HEK293T (cell line): ENCODE measurements around the gene SEMA4D.

Source experiments
- CTCF ChIA-PET: fragments of 350-600 bp; formaldehyde crosslinking; extraction: SDS; loops from one replicate; lab custom pipeline; 2021; ENCODE audit warnings: antibody characterized with exemption, inconsistent platforms; lab: Yijun Ruan, JAX
- POLR2A ChIA-PET: fragments of 350-600 bp; formaldehyde crosslinking; extraction: SDS; loops from one replicate; lab custom pipeline; 2020; ENCODE audit warnings: antibody characterized with exemption, inconsistent platforms; lab: Yijun Ruan, JAX
- DNase-seq: peaks from one replicate; pipeline ENCODE4 v3.0.0; 2012; ENCODE audit warnings: mixed read lengths; ENCODE audit errors: extremely low spot score
- ARNT ChIP-seq: fragments of 450-650 bp; IDR thresholded peaks from 2 replicates; pipeline ENCODE4 v1.6.1; 2017; ENCODE audit warnings: mild to moderate bottlenecking
- BHLHE40 ChIP-seq: fragments of 450-650 bp; IDR thresholded peaks from 2 replicates; pipeline ENCODE4 v1.6.1; 2016; ENCODE audit warnings: mild to moderate bottlenecking, moderate library complexity, borderline replicate concordance
- CTBP1 ChIP-seq: fragments of 450-650 bp; IDR thresholded peaks from 2 replicates; pipeline ENCODE4 v1.6.1; 2016; ENCODE audit warnings: borderline replicate concordance
- ELF4 ChIP-seq: fragments of 450-650 bp; IDR thresholded peaks from 2 replicates; pipeline ENCODE4 v1.6.1; 2017; ENCODE audit warnings: antibody characterized with exemption
- FOXA1 ChIP-seq: fragments of 450-650 bp; IDR thresholded peaks from 2 replicates; pipeline ENCODE4 v1.6.1; 2016; ENCODE audit warnings: mild to moderate bottlenecking
- FOXK2 ChIP-seq: fragments of 450-650 bp; IDR thresholded peaks from 2 replicates; pipeline ENCODE4 v1.6.1; 2016; ENCODE audit warnings: mild to moderate bottlenecking
- FOXM1 ChIP-seq: fragments of 450-650 bp; IDR thresholded peaks from 2 replicates; pipeline ENCODE4 v1.6.1; 2017; ENCODE audit warnings: mild to moderate bottlenecking, borderline replicate concordance
- HDGF ChIP-seq: fragments of 450-650 bp; IDR thresholded peaks from 2 replicates; pipeline ENCODE4 v1.6.1; 2017; ENCODE audit warnings: antibody characterized with exemption, borderline replicate concordance
- L3MBTL2 ChIP-seq: fragments of 450-650 bp; conservative IDR thresholded peaks from 2 replicates; pipeline ENCODE4 v1.6.1; 2016; ENCODE audit warnings: mild to moderate bottlenecking
- LEF1 ChIP-seq: fragments of 450-650 bp; IDR thresholded peaks from 2 replicates; pipeline ENCODE4 v1.6.1; 2017; ENCODE audit warnings: mild to moderate bottlenecking, borderline replicate concordance
- NFRKB ChIP-seq: fragments of 450-650 bp; IDR thresholded peaks from 2 replicates; pipeline ENCODE4 v1.6.1; 2016; ENCODE audit warnings: mild to moderate bottlenecking, moderate library complexity
- SP1 ChIP-seq: fragments of 450-650 bp; IDR thresholded peaks from 2 replicates; pipeline ENCODE4 v1.6.1; 2017
- SUZ12 ChIP-seq: fragments of 450-650 bp; IDR thresholded peaks from 2 replicates; pipeline ENCODE4 v1.6.1; 2016; ENCODE audit warnings: mild to moderate bottlenecking
- TARDBP ChIP-seq: fragments of 450-650 bp; IDR thresholded peaks from 2 replicates; pipeline ENCODE4 v1.6.1; 2016
- ZNF384 ChIP-seq: fragments of 450-650 bp; IDR thresholded peaks from 2 replicates; pipeline ENCODE4 v1.6.1; 2016
- TF ChIP-seq, protein P1 (sequence below): fragments of 450-650 bp; IDR thresholded peaks from 2 replicates; pipeline ENCODE4 v1.6.1; 2016

The SEMA4D gene

DNA sequence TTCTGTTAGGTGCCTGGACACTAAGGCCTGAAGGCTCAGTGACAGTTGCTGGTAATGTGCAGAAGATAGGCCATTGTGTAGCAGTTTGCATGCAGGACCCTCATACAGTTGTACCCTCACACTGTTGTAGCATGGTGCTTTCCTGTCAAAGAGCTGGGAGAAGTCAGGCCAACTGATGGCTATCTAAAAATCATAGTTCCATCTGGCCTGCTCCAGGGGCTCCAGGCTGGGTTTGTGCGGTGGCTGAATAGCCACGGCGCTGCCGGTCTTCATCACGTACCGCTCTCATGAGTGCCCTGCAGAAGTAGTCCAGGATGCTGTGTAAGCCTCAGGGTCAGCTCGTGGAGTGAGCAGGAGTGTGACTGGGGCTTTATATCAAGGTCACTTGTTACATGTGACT lies 167.4 kb downstream of the SEMA4D start:
- CTCF ChIA-PET: no interaction called here
- DNase-seq: no peak
- POLR2A ChIA-PET: interaction anchor here (0.7 kb wide), 1 partner anchor 12 kb away, joined by 3 read pairs; the partner anchor contains the start of gene SECISBP2
- no peak for TF ChIP-seq L3MBTL2
- no peak for TF ChIP-seq FOXK2
- no peak for TF ChIP-seq ELF4
- no peak for TF ChIP-seq ARNT

- ChIA-PET POLR2A (no interaction called here), CTCF (no interaction called here)
- DNase-seq: no peak
- TF ChIP-seq CTBP1: no peak
- TF ChIP-seq TARDBP: no peak
- TF ChIP-seq FOXM1: no peak
- no peak for TF ChIP-seq NFRKB
- no peak for TF ChIP-seq ZNF384
- no peak for TF ChIP-seq HDGF
- no peak for TF ChIP-seq ELF4
- TF ChIP-seq LEF1: no peak
- TF ChIP-seq, protein P1, sequence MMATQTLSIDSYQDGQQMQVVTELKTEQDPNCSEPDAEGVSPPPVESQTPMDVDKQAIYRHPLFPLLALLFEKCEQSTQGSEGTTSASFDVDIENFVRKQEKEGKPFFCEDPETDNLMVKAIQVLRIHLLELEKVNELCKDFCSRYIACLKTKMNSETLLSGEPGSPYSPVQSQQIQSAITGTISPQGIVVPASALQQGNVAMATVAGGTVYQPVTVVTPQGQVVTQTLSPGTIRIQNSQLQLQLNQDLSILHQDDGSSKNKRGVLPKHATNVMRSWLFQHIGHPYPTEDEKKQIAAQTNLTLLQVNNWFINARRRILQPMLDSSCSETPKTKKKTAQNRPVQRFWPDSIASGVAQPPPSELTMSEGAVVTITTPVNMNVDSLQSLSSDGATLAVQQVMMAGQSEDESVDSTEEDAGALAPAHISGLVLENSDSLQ: no peak
- no peak for TF ChIP-seq SP1
- TF ChIP-seq BHLHE40: no peak
- TF ChIP-seq FOXA1: no peak
- TF ChIP-seq SUZ12: no peak
- no peak for TF ChIP-seq ARNT
- no peak for TF ChIP-seq FOXK2
- TF ChIP-seq L3MBTL2: no peak
Observed at GRCh38 chr9:89329917-89330316, 168.0 kb downstream of the SEMA4D start.

GRCh38 chr9:89328064-89328463 lies 169.8 kb downstream of the SEMA4D start:
- CTCF ChIA-PET: no interaction called here
- no peak for DNase-seq
- TF ChIP-seq ELF4: no peak
- no peak for TF ChIP-seq FOXM1
- no peak for TF ChIP-seq ZNF384
- TF ChIP-seq NFRKB: no peak
- no peak for TF ChIP-seq SUZ12
- no peak for TF ChIP-seq L3MBTL2
- TF ChIP-seq BHLHE40: no peak
- TF ChIP-seq, protein P1: no peak
- TF ChIP-seq TARDBP: no peak
- TF ChIP-seq FOXA1: no peak
- no peak for TF ChIP-seq ARNT
- no peak for TF ChIP-seq HDGF
- no peak for TF ChIP-seq LEF1
- no peak for TF ChIP-seq CTBP1
- TF ChIP-seq FOXK2: no peak
- POLR2A ChIA-PET: no interaction called here

DNA sequence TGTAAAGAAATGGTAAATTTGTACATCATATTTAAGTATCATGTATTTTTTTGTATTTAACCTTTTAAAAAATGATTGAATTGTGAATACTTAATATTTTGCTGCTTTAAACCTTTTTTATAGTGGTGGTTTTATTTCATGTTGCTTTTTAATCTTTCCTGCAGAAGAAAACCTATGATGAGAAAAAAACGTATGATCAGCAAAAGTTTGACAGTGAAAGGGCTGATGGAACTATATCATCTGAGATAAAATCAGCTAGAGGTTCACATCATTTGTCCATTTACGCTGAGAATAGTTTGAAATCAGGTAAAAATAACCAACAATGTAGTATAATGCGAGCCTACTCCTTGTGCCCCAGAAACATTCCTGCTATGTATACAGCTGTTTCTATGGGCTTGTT lies 172.2 kb downstream of the SEMA4D start:
- CTCF ChIA-PET: no interaction called here
- DNase-seq: no peak
- POLR2A ChIA-PET: no interaction called here
- no peak for TF ChIP-seq SP1
- no peak for TF ChIP-seq CTBP1
- TF ChIP-seq FOXA1: no peak
- no peak for TF ChIP-seq ZNF384
- no peak for TF ChIP-seq TARDBP

DNA sequence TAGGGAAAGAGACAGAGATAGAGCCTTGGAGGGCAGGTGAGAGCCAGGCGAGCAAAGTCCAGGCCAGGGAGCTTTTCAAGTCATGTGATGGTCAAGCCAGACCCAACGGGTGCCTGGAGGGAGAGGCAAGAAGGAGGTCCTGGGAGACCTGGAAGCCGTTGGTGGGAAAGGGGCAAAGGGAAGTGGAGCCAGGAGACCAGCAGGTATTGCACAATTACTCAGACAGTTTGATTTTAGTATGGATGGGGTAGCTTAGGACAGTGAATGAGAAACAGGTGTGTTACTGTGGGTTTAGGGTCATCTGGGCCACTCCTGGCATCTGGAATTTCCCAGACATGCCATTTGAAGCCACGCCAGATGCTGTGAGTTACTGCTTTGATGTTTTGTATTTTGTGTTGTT lies 174.5 kb downstream of the SEMA4D start:
- ChIA-PET POLR2A (interaction anchor here (1.7 kb wide), 1 partner anchor 13 kb away, joined by 6 read pairs; no protein-coding TSS in a partner anchor), CTCF (interaction anchor here (0.7 kb wide), 1 partner anchor 8 kb away, joined by 3 read pairs; no protein-coding TSS in a partner anchor)
- DNase-seq: no peak
- no peak for TF ChIP-seq SUZ12
- TF ChIP-seq BHLHE40: no peak
- TF ChIP-seq ZNF384: no peak
- TF ChIP-seq FOXM1: no peak
- TF ChIP-seq FOXA1: no peak
- TF ChIP-seq, protein P1: no peak
- no peak for TF ChIP-seq HDGF
- no peak for TF ChIP-seq ELF4
- no peak for TF ChIP-seq NFRKB
- no peak for TF ChIP-seq SP1
- no peak for TF ChIP-seq FOXK2
- TF ChIP-seq L3MBTL2: no peak

DNA sequence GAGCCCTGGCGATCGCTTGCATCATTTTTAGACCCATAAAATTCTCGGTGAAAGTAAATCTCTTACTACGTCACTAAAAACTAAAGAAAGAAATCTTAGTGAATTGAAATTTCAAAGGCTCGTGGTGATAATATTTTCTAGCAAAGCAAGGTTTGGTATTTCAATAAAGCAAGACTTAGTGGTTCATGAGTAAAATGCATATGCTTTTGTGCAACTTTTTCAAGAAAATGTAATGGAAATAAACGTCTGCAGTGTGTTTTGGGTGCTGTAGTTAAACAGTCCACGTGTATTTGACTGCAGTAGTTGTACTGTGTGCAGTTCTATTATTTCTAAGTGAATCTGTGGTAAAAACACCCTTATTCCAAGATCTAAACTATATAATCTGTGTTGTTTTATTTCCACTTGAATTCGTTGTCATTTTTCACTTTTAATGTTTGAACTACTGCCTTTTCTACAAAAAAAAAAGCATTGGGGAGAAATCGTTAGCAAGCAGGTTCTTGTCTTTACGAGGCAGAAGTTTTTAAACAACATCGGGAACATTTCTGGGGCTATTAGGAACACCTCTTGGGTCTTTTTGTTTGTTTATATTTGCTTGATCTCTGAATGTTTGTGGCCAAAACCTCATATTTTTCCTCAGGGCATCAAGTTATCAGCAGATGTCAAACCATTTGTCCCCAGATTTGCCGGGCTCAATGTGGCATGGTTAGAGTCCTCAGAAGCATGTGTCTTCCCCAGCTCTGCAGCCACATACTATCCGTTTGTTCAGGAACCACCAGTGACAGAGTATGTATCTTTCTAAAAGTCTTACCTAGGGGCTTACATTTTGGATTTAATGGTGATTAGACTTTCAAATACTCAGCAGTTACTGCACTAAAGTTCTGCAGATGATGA lies 178.7 kb downstream of the SEMA4D start:
- POLR2A ChIA-PET: interaction anchor here (0.6 to 1.4 kb wide), 7 partner anchors 9 to 230 kb away, joined by 3 to 9 read pairs (median 3); no protein-coding TSS in a partner anchor
- DNase-seq: no peak
- TF ChIP-seq BHLHE40: no peak
- TF ChIP-seq, protein P1: no peak
- no peak for TF ChIP-seq FOXA1
- TF ChIP-seq LEF1: no peak
- TF ChIP-seq L3MBTL2: no peak
- no peak for TF ChIP-seq CTBP1
- TF ChIP-seq FOXM1: no peak
- CTCF ChIA-PET: interaction anchor here (0.7 to 1.0 kb wide), 2 partner anchors 9 to 230 kb away, joined by 3 read pairs; no protein-coding TSS in a partner anchor
